Activated T-cell treated with anti-CD3 and anti-CD28 coated beads, Interleukin-2, amount 50 U/mL, for 1 hour (primary cell): ENCODE data around the gene LRIG3.
"Not testable (repeated sequence)": the region's sequence is repeated elsewhere in the genome, so short reads cannot be mapped to it uniquely, and the experiment has no call there.

ENCODE experiments used
- DNase-seq: peaks from one replicate; pipeline ENCODE4 v3.0.0-alpha.2; 2020

Gene LRIG3

DNA sequence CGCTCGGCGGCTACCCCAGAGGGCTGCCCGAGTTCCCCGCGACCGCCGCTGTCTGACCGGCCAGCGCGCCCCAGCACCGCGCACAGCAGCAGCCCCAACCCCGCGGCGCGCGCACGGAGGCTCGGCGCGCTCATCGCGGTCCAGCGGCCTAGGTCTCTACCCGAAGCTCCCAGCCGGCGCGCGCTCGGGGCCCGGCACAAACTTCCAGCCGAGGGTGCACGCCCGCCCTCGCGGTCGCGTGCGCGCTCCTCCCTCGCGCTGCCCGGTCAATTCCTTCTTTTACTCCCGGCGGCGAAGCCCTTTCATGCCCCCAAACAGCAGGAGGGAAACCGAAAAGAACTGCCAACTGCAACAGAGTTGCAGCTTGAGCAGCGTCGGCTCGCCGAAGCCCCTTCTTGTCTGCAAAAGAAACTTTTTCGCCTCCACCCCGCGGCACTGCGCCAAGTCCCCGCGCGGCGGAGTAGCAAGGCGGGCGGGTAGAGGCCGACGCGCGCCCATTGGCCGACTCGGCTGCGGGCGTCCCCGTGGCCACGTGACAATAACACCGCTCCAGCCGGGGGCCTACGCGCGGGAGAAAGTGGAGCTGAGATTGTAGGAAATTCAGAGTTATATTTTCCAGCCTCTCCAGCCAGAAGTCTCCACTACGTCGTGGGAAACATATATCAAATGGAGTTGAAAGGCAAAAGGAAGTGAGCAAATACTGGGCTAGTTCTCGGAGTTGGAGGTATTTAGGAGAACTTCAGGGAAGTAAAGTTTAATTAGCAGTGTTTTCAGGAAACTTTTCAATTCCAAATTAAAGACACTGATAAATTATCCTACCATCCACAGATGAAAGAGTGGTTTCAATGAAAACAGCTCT is at the start of gene LRIG3:
TSS of gene LRIG3 (minus strand) at position 403 of the 859 bp plus-strand sequence. CDS start at position 134, 269 bp downstream.
- no peak for DNase-seq

GRCh38 chr12:58969237-58969636 is 48.9 kb upstream of the LRIG3 start:
- DNase-seq, result no peak

DNA sequence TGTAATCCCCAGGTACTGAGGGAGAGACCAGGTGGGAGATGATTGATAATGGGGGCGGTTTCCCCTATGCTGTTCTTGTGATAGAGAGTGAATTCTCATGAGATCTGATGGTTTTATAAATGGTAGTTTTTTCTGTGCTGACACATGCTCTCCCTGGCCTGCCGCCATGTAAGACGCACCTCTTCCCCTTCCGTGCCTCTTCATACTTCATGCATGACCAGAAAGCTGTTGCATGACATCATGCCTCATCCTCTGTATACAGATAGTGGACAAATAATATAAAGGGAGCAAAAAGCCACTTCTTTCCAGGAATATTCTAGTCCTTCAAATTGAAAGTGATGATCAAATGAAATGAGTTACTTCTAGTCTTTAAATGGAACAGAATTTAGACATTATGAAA is 47.3 kb upstream of the LRIG3 start:
- no peak for DNase-seq

DNA sequence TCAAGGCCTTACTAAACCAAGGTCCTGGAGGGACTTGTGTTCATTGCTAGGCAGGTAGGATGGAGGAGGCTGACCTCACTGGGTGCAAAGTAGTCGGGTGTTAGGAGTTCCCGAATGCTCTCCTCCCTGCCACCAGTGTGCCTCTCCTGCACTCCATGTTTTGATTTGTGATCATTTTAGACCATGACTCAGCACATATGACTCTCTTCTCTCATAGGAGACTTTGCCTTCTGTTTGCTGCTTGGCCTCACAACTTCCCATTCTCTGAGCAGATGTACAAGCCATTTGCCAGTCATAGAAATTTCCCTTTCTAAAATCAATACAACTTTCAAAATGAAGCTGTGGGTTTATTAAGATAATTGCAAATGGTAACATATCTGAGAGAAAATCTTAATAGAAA is 46.6 kb upstream of the LRIG3 start:
- no peak for DNase-seq

GRCh38 chr12:58965568-58965967 is 45.3 kb upstream of the LRIG3 start:
- no peak for DNase-seq

GRCh38 chr12:58963844-58964243 is 43.5 kb upstream of the LRIG3 start:
- DNase-seq, result no peak

DNA sequence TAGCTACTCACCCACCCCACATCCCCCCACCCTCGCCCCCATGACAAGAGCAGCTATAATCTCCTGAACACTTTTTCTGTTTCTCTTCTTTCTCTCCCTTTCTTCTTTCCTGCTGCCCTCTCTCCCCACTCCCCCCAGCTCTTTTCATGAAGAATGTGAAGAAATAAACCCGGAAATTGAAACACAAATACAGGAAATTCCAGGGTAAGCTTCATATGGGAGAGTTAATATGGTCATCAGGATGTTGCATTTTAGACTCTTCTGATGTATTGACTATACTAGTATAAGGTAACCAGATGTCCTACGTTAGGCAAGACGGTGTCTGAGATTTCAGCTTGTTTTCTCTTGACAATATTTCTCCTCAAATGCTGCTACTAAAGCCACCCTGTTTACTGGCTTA is 41.6 kb upstream of the LRIG3 start:
- no peak for DNase-seq

GRCh38 chr12:58961166-58961565 is 40.9 kb upstream of the LRIG3 start:
- DNase-seq, result no peak

DNA sequence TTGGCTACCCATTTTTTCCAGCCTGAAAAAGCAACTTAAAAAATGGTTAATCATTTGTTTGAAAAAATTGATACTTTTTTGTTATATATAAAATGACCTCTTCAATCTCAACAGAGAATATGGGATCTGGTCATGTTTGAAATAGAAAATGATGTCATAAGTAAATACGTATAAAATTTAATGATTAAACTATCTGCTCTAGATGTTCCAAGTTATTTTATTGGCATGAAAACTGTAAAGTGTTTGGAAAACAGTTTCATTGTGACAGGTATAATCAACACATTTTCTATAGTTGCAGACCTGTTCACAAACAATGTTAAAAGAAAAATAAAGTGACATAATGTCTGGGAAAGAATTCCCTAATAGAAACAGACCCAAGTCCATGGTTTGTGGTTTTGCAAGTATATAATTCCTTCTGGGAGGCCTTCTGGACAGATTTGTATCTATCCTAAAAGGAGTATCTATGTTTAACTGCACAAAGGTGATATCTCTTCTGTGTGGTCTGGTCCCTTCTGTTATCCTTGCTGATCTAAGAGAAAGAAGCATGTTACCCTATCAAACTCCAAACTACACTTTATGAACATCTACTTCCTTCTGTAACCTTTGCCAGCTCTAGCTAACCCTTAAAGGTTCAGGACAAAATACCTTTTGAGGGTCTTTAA is 39.5 kb upstream of the LRIG3 start:
- no peak for DNase-seq

GRCh38 chr12:58957298-58957697 is 37.0 kb upstream of the LRIG3 start:
- DNase-seq, result no peak

DNA sequence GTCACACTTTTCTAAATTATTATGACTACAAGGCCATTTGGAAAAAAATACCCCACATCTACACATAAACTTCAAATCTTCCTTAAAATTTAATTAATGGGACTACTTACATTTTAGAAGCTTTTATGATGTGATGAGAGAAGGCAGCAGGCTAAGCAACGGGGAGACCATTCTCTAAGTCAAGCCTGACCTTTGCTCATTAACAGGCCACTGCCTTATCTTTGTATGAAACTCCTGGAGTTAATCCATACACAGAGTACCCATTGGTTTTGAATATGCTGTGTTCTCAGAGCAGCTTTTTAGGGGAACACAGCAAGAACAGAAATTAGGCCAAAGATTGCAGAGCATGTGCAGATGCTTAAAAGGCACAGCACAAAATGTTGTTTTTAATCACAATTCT is 35.5 kb upstream of the LRIG3 start:
- DNase-seq, result no peak

DNA sequence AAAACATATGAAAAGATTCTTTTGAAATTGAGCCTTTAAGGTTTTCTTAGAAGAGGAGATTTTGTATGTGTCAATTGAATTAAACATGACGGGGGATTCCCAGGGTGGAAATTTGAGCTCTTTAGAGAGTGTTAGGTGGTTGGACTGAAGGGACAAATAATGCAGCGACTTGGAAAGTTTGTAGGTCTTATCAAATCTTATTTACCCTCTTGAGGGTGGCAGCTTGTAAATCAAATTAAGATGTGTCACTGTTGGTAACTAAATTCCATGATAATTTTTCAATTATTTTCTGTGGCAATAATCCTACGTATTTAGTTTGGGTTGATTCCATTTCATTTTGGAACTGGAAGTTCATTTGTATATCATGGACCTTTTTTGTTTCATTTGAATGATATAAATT is 33.7 kb upstream of the LRIG3 start:
- no peak for DNase-seq

DNA sequence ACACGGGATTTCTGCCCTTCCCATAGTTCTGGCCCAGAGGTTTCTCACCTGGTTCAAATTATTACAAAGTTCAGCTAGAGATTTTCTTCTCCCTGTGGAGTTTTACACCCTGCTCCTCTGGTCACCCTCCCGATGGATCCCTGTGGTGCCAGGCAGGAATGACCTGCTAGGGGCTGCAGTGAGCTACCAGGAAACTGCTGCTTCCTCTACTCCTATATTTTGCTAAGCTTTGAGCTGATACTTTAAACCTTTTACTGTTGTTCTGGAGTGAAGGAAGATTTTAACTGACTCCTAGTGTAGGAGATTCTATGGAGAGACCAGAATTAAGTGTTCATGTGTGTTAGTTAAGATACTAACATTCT is 30.4 kb upstream of the LRIG3 start:
- DNase-seq, result no peak

GRCh38 chr12:58949954-58950738 is 29.8 kb upstream of the LRIG3 start:
- not testable (repeated sequence) for DNase-seq

DNA sequence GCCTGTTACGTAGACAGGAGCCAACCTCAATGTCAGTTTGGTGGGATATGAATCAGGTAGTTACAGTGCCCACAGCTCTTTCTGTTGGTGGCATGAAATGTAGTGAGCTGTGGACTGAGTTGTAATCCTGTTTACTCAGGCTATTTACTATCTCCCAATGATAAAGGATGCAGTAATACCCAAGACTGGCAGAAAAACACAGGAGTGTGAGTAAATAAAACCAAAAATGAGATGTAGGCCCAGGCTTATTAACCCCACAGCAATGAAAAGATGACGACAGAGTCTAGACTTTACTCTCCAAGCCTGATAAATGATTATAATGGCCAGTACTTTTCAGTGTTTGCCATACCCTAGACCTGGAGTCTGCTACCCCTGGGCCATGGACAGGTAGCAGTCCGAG is 22.8 kb upstream of the LRIG3 start:
- DNase-seq, result no peak

DNA sequence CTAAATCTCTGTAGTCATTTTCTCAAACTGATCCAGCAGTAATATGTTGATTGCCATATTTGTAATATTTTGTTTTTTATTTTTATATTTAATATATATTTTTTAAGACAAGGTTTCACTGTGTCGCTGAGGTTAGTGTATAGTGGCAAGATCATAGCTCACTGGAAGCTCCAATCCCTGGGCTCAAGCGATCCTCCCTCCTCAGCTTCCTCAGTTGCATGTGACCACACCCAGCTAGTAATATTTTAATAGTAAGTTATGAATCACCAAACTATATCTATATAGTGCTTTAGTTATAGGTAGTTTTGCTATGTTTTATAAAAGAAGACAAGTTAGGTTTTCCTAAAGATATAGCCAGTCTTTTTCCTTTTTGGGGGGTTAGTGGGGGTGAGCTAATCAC is 22.0 kb upstream of the LRIG3 start:
- no peak for DNase-seq

GRCh38 chr12:58939399-58940100 is 19.2 kb upstream of the LRIG3 start:
- no peak for DNase-seq

- DNase-seq, result no peak
Measured at GRCh38 chr12:58938440-58938839, 18.1 kb upstream of the LRIG3 start.

DNA sequence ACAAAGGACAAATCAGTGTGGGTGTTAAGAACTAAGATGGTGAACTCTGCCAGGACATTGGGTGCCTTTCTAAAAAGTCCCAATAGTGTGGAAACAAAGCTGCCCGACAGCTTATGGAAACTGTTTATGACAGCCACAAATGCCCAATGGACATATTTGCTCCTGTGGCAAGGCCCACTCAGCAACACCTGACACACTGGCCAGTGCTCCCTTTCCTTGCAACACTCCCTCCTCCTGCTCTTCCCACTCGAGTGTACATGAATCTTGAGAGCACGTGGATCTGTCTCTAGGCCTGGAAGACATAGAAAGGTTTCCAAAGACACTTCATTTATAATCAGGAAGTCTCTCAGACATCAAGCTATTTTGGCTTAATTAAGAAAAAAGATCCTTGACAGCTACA is 14.2 kb upstream of the LRIG3 start:
- DNase-seq, result no peak

DNA sequence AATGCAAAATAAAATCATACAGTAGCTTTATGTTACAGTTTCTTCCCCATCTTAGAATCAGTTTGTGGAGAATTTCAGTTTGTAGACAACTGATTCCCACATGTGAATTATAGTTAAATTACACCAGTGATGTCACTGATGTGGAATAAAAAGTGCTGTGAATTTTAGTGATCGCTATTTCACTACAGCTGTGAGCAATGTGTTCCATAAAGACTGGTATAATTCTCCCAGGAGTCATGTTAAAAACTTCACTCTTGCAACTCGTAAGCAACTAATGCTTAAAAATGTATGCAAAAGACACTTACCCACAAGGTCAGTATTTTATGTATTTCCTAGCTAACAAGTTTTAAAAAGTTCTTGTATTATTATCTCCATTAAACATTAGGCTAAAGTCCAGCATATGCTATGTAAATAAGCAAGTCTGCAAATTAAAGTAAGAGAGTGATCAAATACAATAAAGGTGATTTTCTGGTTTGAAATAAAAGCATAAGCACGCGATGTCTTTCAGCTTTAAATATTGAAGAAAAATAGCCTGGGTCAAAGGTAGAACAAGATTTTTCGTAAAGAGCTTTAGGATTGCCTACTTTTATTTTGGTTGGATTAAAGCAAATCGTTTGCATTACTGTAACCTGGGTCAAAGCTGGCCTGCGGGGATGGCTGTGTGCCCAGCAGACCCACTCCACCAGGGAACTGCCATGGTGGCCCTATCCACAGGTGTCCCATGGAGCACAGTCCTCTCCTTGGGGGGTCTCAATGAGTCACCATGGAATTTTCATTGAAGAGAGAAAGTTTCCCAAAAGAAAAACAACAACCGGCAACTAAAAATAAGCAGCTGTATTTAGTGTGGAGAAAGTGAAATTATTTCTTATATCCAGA is 12.7 kb upstream of the LRIG3 start:
- no peak for DNase-seq

GRCh38 chr12:58931518-58931917 is 11.2 kb upstream of the LRIG3 start:
- DNase-seq, result no peak

GRCh38 chr12:58930770-58931324 is 10.5 kb upstream of the LRIG3 start:
- DNase-seq, result no peak
